ENCODE results near the gene IFT88. TPM values are rescaled to one million over a fixed set of nuclear protein-coding genes. Genes with fewer than 3 reads are reported as not detected.

Gene IFT88
- total and polyA plus RNA-seq, 2 of the 4 experiments (the other 2 are of a cell fraction), result 5.5 to 8.6 TPM

DNA sequence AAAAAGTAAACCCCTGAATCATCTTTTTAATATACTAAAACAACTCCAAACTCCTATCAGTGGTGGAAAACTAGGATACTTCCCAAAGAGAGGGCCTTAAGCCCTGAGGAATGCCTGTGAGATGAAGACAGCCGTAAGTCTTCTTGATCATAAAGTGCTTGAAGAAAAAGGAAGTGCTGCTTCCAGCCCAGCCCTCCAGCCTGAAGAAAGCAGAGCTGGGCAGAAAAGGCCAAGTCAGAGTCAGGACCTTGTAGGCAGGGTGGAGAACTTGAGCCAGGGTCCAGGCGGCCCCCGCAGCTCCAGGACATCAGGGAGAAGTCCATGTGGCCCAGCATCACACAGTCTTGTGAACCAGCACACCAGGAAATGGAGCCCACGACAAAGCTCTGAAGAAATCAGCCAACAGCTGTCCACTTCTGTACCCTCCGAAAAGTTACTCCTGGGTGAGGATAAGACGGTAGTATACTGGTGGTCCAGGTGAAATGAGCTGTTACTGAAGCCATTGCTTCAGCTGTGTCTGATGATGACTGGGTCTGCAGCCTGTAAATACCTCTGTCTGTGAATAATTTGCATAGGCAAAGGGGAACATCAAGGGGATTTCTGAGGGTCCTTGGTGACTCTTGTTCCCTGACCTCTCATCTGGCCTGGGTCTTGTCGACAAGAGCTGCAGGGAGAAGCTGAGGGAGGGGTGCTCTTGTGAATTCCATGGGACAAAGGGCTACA lies 22.6 kb upstream of the IFT88 start:
- H3K4me3 ChIP-seq (ENCODE audit: insufficient read depth, low read depth, low read length), result no peak overlapping the region
- in situ Hi-C loops (cut with MboI; ENCODE audit: low sequenced_read_pairs), result no loop called here
- no peak overlapping the region for H3K18ac ChIP-seq (ENCODE audit: low read depth, low read length)
- no peaks in the 10 kb centered on the region for H3K36me3 ChIP-seq (ENCODE audit: control insufficient read depth, insufficient read depth, low read length)
- no peaks in the 10 kb centered on the region for H3K79me1 ChIP-seq (ENCODE audit: low read depth in 1 of 2, low read length in 2 of 2)
- H3K9me1 ChIP-seq (ENCODE audit: insufficient read depth, low read length), result no peaks in the 10 kb centered on the region
- H2BK20ac ChIP-seq (ENCODE audit: low read depth, low read length), result no peak overlapping the region
- POLR2A ChIA-PET (ENCODE audit: unreplicated experiment), result no interaction called here
- no CpG with 5 or more reads among the region's 7 CpGs for WGBS, 2 experiments (ENCODE audit: extremely low coverage in 2 of 2, insufficient read length in 1 of 2)
- no peak overlapping the region for H2BK120ac ChIP-seq (ENCODE audit: low read depth, low read length)
- H2BK15ac ChIP-seq (ENCODE audit: low read depth, low read length), result no peak overlapping the region
- no peak overlapping the region for H4K91ac ChIP-seq (ENCODE audit: insufficient read depth, low read depth, low read length)
- no peak overlapping the region for H4K8ac ChIP-seq (ENCODE audit: low read depth in 2 of 2, low read length in 2 of 2)
- dilution Hi-C loops (cut with HindIII; ENCODE audit: low sequenced_read_pairs, unreplicated experiment), result no loop called here
- no peaks in the 10 kb centered on the region for H3K4me1 ChIP-seq (ENCODE audit: control insufficient read depth, insufficient read depth, low read length)
- no peak overlapping the region for H3K23ac ChIP-seq (ENCODE audit: low read depth, low read length)
- H3K56ac ChIP-seq (ENCODE audit: extremely low read depth, insufficient read depth, low read length), result no peak overlapping the region
- BruUV-seq (replicated peaks), result no TSS peak
- no peak overlapping the region for H2AK9ac ChIP-seq (replicated peaks; ENCODE audit: low read depth, low read length, poor library complexity)
- H2BK5ac ChIP-seq (ENCODE audit: low read depth, low read length, poor library complexity, severe bottlenecking), result no peak overlapping the region
- H2AK5ac ChIP-seq (ENCODE audit: low read depth, low read length), result no peak overlapping the region
- no peak overlapping the region for H2AFZ ChIP-seq (replicated peaks; ENCODE audit: low read length, poor library complexity)
- H4K5ac ChIP-seq (ENCODE audit: low read depth, low read length), result no peak overlapping the region
- H3K4ac ChIP-seq (ENCODE audit: low read depth, low read length), result no peak overlapping the region
- no peaks in the 10 kb centered on the region for H3K27me3 ChIP-seq (ENCODE audit: control insufficient read depth, insufficient read depth, low read length)
- ATAC-seq (ENCODE audit: low read depth) (no peak), DNase-seq (no peak)
- intact Hi-C loops (cut with micrococcal nuclease), result no loop called here
- H4K20me1 ChIP-seq (ENCODE audit: insufficient read depth, low read length), result no peaks in the 10 kb centered on the region
- H3K14ac ChIP-seq (replicated peaks; ENCODE audit: low read depth, low read length), result no peak overlapping the region
- no peak overlapping the region for H3K9ac ChIP-seq (ENCODE audit: low read depth, low read length)
- CTCF ChIA-PET, result no interaction called here
- no peaks in the 10 kb centered on the region for H3K9me3 ChIP-seq (ENCODE audit: control insufficient read depth, insufficient read depth, low read length)
- H3K27ac ChIP-seq (ENCODE audit: insufficient read depth, low read length), result no peak overlapping the region
- no peak overlapping the region for H3K4me2 ChIP-seq (ENCODE audit: low read depth, low read length)
- TF ChIP-seq SMC3 (IDR thresholded peaks at IDR 0.05; ENCODE audit: low read depth, low read length) (no peak), RFX5 (IDR thresholded peaks at IDR 0.05; ENCODE audit: low read depth, low read length) (no peak), MAFK (IDR thresholded peaks at IDR 0.05; ENCODE audit: low read depth, low read length) (no peak)
- TF ChIP-seq, protein P1, sequence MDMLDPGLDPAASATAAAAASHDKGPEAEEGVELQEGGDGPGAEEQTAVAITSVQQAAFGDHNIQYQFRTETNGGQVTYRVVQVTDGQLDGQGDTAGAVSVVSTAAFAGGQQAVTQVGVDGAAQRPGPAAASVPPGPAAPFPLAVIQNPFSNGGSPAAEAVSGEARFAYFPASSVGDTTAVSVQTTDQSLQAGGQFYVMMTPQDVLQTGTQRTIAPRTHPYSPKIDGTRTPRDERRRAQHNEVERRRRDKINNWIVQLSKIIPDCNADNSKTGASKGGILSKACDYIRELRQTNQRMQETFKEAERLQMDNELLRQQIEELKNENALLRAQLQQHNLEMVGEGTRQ (IDR thresholded peaks at IDR 0.05; ENCODE audit: low read depth, low read length), result no peak

Data from IMR-90 (cell line).